ENCODE measurements around the gene ITPRIP.

ITPRIP gene

GRCh38 chr10:104342941-104343411 lies 4.7 kb upstream of the ITPRIP start:
- no peak for DNase-seq (ENCODE audit: low read depth)

DNA sequence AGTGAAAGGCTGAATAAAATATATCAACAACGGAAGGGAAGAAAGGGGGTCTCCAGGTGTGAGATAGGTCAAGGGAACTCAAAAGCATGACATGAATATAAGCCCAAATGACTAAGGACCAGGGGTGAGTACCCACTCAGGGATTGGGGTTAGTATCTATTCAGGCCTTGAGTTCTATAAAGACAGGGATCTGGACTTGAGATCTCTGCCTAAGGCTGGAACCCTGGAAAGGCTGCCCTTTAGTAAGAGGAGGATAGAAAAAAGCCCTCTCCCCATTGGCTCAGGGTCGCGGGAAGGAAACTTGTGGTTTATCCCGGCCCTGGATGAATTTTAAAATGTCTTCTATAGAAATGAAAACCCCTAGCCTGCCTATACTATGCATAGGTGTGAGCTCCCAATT lies 2.4 kb upstream of the ITPRIP start:
- DNase-seq (ENCODE audit: low read depth) = no peak

- no peak for DNase-seq (ENCODE audit: low read depth)
Measured at GRCh38 chr10:104340111-104340526, 1.9 kb upstream of the ITPRIP start.

DNA sequence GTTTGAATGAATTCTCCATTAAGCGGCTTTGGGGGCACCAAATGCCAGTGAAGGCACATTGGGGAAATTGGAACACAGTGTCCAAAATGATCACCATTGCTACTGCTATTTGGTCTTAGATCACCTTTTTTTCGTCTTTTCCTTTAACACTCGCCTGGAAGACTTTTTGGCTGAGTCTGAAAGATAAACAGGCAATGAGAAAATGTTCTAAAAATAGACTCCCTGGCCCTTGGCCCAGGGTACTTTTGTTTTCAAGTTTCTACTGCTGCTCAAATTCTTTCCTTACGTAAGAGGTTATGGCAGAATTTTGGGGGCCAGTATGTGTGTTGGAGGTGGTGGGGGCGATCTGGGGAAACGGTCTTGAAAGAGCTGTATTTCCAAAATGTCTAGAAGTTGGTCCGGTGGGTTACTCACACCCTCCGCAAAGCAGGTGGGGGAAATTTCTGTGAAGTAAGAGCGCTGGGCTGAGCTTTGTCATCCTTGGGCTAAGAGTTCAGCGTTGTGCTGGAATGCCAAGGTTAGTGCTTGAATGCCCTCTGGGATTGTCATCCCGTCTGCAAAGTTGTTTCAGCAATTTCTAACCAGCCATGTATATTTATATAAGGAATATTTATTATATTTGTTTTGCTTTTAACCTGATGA lies 1.3 kb upstream of the ITPRIP start:
- no peak for DNase-seq (ENCODE audit: low read depth)

GRCh38 chr10:104337521-104337984 lies 712 bp downstream of the ITPRIP start:
- no peak for DNase-seq (ENCODE audit: low read depth)

- DNase-seq (ENCODE audit: low read depth) = no peak
Measured at GRCh38 chr10:104336821-104337467, 1.3 kb downstream of the ITPRIP start.

DNA sequence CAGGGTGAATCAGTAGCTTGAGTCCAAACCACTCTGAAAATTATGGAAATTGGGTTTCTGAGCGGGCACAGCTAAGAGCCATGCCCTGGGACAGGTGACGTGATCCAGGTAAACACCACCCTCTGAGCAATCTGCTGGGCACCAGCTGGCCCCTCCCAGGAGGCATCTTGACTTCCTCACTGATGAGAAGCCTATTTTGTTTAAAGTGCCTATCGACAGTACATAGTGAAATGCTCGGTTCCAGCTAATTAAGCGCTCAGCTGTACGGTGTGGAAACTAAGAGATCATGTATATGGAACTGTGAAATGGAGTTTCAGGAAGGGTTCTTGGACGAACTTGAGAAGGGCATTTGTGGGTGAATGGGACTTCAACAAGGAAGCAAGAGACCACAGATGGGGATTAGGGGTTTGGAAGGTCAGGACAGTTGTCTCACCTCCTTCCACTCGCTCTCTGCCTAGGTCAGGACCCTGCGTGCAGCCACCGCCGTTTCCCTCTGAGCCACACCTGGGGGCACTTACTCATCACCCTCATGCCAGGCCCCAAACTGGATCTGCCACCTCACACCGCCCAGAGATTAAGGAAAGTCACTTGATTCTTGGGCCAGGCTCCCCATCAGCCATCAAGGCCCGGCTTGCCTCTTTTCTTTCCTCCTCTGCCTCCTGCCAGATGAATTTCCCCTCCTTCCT lies 3.2 kb downstream of the ITPRIP start:
- DNase-seq (ENCODE audit: low read depth) = no peak

GRCh38 chr10:104334561-104334960 lies 3.7 kb downstream of the ITPRIP start:
- no peak for DNase-seq (ENCODE audit: low read depth)

GRCh38 chr10:104333728-104334373 lies 4.4 kb downstream of the ITPRIP start:
- DNase-seq (ENCODE audit: low read depth) = no peak

GRCh38 chr10:104333032-104333727 lies 5.1 kb downstream of the ITPRIP start:
- peak; percentile 44 for DNase-seq (ENCODE audit: low read depth)

GRCh38 chr10:104332243-104333031 lies 5.8 kb downstream of the ITPRIP start:
- DNase-seq (ENCODE audit: low read depth) = no peak

GRCh38 chr10:104331208-104331838 lies 6.9 kb downstream of the ITPRIP start:
- no peak for DNase-seq (ENCODE audit: low read depth)

DNA sequence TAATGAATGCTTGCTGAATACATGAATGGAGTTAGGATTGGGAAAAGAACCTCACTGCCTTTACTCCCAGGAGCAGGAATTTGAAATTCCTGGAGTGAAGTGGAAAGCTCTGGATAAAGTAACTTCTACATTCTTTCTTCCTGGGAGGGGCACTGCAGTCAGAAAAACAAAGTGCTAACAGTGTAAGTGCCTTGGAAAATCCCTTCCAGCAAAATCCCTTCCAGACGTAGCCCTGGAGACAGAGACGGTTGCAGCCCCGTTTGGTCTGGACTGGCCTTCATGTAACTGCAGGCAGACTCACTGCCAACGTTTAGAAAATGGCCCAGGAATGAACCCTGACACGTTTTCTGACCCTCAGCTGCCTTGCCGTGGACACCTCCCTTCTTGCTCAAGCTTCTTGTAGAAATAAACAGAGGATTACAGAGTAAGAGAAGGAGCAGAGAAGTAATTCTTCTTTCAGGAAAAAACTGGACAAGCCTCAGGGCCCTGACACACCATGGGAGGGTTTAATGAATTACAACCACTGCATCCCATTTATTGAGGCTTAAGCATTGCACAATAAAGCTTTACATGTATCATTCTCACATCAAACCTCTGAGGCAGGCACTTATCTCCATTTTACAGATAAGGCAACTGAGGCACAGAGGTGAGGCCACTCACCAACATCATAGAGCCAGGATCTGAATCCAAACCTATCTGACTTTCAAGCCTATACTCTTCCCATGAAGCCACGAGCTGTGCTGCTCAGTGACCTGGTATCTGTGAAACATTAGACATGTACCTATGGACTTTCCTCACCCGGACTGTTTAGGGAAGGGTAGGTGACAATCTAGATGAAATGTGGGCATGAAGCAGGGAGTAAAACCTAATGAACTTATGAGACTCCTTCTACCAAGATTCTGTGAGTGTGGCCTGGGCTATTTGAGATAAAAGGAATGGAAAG lies 7.8 kb downstream of the ITPRIP start:
- DNase-seq (ENCODE audit: low read depth) = no peak

GRCh38 chr10:104329735-104330134 lies 8.5 kb downstream of the ITPRIP start:
- no peak for DNase-seq (ENCODE audit: low read depth)

GRCh38 chr10:104328896-104329710 lies 9.2 kb downstream of the ITPRIP start:
- peak; percentile 79 for DNase-seq (ENCODE audit: low read depth)

DNA sequence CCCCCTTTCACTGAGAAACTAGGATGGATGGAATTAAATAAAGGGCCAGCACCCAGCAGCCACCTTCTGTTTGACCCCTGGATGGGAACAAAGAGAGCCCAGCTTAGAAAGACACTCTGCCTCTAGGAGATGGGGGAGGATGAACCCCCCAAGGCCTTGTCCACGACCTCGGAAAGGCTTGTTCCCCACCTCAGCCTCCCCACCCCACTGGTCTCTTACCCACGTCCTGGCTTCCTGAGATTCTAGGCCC lies 9.7 kb downstream of the ITPRIP start:
- DNase-seq (ENCODE audit: low read depth) = no peak

- DNase-seq (ENCODE audit: low read depth) = no peak
Measured at GRCh38 chr10:104327745-104328645, 10.3 kb downstream of the ITPRIP start.

Data from T-helper 22 cell (primary cell).